Neutrophil (primary cell): ENCODE results near the gene NEMF.
A peak's percentile ranks its signal among the peaks of the same experiment; 100 is the strongest.

ENCODE experiments used
- H3K27ac ChIP-seq: fragments of 200-600 bp; sonication (generic); 2 replicates; pipeline ENCODE4 v1.5.1; 2016; ENCODE audit warnings: mild to moderate bottlenecking, moderate library complexity
- H3K27me3 ChIP-seq: fragments of 200-600 bp; sonication (generic); 2 replicates; pipeline ENCODE4 v1.6.0; 2016; ENCODE audit warnings: mild to moderate bottlenecking
- H3K36me3 ChIP-seq: fragments of 200-600 bp; sonication (generic); 2 replicates; pipeline ENCODE4 v1.5.1; 2017
- H3K4me1 ChIP-seq, 2 experiments: fragments of 200-600 bp in 1 of 2; sonication (generic) in 1 of 2; 1 replicate in 1 of 2; 2 replicates in 1 of 2; pipeline versions ENCODE4 v1.5.1 to v1.6.1; 2013 to 2016; ENCODE audit warnings: low read depth in 1 of 2, low read length in 1 of 2, mild to moderate bottlenecking in 1 of 2, moderate library complexity in 1 of 2; ENCODE audit not compliant: control insufficient read depth in 1 of 2, insufficient read depth in 1 of 2
- H3K4me3 ChIP-seq, 2 experiments: fragments of 200-600 bp in 1 of 2; sonication (generic) in 1 of 2; 1 replicate in 1 of 2; 2 replicates in 1 of 2; pipeline ENCODE4 v1.5.1; 2013 to 2016; ENCODE audit warnings: low read depth in 1 of 2, low read length in 1 of 2, mild to moderate bottlenecking in 1 of 2, moderate library complexity in 1 of 2
- H3K9me3 ChIP-seq: fragments of 200-600 bp; sonication (generic); 2 replicates; pipeline ENCODE4 v1.5.1; 2016
- TF ChIP-seq, protein P1 (sequence below): fragments of 200-600 bp; sonication (generic); IDR thresholded peaks from 2 replicates; pipeline ENCODE4 v1.5.1; 2016; ENCODE audit warnings: antibody characterized with exemption

NEMF gene

DNA sequence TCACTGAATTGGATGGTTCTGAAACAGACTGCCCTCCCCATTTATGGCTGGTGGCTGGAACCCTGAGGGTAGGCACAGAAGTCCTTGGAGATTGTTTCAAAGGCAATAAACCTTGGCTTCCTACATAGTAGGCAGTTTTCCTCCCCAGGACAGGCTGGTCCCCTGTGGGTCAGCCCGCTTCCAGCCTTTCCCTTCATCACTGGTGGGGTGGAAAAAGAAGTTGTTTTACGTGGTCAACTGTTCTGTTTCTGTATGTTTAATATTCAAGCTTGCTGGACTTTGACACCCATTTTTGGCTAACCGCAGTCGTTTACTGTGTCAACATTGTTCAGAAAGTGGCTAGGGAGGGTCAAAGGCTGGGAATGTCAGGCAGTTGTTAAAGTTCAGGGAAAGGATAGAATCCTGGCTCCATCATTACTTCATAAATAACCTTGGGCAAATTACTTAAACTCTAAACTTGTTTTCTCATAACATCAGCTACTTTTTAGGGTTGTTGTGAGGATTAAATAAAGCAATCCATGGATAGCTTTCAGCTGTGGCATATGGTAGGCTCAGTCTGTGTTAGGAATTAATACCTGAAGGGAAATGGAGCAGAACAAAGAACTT is 82.3 kb downstream of the NEMF start:
- Histone ChIP-seq H3K27ac (no peak overlapping the region), H3K9me3 (no peaks in the 10 kb centered on the region), H3K36me3 (peaks cover 16% of the 10 kb centered on the region), H3K4me3 (no peak overlapping the region), H3K27me3 (no peaks in the 10 kb centered on the region), H3K4me1 (peaks cover 16 to 18% of the 10 kb centered on the region in 2 experiments)
- TF ChIP-seq, protein P1, sequence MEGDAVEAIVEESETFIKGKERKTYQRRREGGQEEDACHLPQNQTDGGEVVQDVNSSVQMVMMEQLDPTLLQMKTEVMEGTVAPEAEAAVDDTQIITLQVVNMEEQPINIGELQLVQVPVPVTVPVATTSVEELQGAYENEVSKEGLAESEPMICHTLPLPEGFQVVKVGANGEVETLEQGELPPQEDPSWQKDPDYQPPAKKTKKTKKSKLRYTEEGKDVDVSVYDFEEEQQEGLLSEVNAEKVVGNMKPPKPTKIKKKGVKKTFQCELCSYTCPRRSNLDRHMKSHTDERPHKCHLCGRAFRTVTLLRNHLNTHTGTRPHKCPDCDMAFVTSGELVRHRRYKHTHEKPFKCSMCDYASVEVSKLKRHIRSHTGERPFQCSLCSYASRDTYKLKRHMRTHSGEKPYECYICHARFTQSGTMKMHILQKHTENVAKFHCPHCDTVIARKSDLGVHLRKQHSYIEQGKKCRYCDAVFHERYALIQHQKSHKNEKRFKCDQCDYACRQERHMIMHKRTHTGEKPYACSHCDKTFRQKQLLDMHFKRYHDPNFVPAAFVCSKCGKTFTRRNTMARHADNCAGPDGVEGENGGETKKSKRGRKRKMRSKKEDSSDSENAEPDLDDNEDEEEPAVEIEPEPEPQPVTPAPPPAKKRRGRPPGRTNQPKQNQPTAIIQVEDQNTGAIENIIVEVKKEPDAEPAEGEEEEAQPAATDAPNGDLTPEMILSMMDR: no peak

DNA sequence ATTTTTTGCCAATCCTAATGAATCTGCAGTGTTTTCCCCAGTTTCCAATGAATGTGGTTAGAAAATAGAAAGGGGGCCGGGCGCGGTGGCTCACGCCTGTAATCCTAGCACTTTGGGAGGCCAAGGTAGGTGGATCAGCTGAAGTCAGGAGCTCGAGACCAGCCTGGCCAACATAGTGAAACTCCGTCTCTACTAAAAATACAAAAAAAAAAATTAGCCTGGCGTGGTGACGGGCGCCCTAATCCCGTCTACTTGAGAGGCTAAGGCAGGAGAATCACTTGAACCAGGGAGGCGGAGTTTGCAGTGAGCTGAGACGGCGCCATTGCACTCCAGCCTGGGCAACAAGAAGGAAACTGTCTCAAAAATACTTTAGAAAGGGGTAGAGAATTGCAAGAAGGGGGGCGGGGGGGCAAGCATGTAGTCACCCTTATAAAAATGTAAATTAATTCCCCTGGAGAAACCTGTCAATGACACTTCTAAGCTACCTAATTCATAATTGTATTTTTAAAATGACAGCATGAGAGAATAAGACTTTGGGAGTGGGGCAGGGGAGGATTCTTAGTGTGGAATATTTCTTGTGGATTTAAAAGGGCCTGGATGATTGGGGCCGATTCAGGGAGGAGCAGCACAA is 82.9 kb downstream of the NEMF start:
- Histone ChIP-seq H3K27ac (peak overlapping the region; percentile 98), H3K4me3 (peak overlapping the region; percentile 78 to 88), H3K9me3 (no peaks in the 10 kb centered on the region), H3K36me3 (peaks cover 11% of the 10 kb centered on the region), H3K4me1 (peaks cover 16 to 18% of the 10 kb centered on the region in 2 experiments), H3K27me3 (no peaks in the 10 kb centered on the region)
- TF ChIP-seq, protein P1: no peak

DNA sequence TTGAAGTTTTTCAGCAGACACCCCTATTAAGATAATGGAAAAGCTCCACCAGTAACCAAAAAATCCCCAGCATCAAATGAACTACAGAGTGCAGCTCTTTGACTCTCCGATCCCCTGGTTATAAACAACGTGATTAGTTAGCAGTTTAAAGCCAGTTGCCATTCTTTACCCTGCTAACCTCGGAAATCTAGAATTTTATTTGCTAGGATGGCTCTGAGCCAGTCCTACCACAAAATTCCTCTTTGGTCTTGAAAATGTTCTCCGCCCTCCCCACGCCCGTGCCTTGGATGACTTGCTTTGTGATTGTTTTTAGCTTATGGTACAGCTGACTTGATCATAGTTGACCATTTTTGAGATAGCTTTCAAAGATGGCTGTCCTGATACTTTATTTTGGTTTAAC is 83.4 kb downstream of the NEMF start:
- Histone ChIP-seq H3K4me1 (peaks cover 16 to 18% of the 10 kb centered on the region in 2 experiments), H3K36me3 (peaks cover 6% of the 10 kb centered on the region), H3K27ac (peak overlapping the region; percentile 98), H3K9me3 (no peaks in the 10 kb centered on the region), H3K27me3 (no peaks in the 10 kb centered on the region), H3K4me3 (peak overlapping the region; percentile 78 to 88)
- TF ChIP-seq, protein P1: no peak

DNA sequence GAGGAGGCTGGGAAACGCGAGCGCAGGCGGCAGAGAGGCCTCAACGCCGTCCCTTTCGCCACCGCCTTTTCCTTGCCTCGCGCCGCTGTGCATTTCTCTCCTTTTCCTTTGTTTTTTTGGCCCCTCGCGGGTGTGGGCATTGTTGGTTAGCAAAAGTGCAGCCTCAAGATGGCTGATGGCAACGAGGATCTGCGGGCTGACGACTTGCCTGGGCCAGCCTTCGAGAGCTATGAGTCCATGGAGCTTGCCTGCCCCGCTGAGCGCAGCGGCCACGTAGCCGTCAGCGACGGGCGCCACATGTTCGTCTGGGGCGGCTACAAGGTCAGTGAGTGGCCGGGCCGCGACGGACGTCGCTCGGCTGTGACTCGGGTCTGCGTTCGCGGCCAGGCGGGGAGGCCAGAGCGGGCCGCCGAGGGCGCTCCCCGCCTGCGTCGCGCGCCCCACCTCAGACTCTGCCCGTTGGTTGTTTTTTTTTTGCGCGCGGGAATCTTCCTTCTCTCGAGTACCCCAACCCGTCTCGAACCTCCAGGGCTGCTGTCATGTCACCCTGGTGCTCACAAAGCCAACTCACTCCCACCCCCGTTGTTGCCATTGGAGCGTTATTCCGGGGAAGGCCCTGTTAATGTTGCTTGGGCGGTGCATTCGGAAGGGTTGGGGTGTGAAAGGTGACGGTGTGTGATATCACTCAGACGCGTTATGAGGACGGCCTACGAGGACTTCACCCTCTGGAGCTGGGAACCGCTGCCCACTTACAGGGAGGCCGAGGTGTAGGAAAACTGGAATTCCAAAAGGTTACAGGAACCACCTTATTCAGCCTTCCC is 84.1 kb downstream of the NEMF start:
- Histone ChIP-seq H3K9me3 (no peaks in the 10 kb centered on the region), H3K4me1 (peaks cover 16 to 18% of the 10 kb centered on the region in 2 experiments), H3K27ac (peak overlapping the region; percentile 98), H3K27me3 (no peaks in the 10 kb centered on the region), H3K36me3 (no peaks in the 10 kb centered on the region), H3K4me3 (peak overlapping the region; percentile 78 to 88)
- TF ChIP-seq, protein P1: no peak

DNA sequence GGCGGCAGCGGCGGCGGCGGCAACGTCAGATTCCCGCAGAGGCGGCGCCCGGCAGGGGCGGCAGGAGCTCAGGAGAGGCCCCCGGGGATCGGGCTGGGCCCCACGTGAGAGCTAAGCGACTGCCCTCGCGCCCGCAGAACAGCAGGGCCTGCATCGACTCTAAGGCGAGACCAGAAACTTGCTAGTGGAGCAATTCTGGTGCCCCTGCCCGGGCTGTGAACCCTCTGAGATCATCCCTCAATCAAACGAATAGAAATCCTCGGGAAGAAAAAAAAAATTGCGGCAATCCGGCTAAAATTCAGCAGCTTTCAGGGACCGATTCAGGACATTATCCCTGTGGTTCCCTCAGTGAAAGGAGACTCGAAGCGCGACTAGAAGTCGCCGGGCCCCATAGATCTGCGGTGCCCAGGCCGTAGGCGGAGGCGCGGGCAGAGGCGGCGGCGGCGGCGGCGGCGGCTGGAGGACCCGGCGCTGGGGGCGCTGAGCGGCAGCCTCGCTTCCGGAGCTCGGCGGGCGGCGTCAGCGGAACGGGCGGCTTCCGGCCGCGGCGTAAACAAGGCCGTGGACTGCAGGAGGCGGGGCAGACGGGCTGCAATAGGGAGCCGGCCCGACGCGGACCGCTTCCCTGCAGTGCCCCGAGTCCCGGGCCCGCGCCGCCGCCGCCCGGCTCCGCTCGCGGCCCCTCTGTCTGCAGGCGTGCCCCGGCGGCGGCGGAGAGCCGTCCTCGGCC is 84.9 kb downstream of the NEMF start, which contains the start of gene KLHDC2:
KLHDC2 (plus strand) TSS at position 583 of the 730 bp plus-strand sequence. CDS start 316 bp downstream, outside the sequence.
- Histone ChIP-seq H3K4me3 (peak within 1 kb of the TSS; percentile 78 to 88), H3K36me3 (no peaks in the 10 kb centered on the region), H3K4me1 (peaks cover 16 to 18% of the 10 kb centered on the region in 2 experiments), H3K9me3 (no peaks in the 10 kb centered on the region), H3K27me3 (no peaks in the 10 kb centered on the region), H3K27ac (peak within 1 kb of the TSS; percentile 98)
- TF ChIP-seq, protein P1: peak; percentile 59
